Loucy (cell line): ENCODE data around the gene EMC10.

Experiments used
- H2AFZ ChIP-seq: fragments of 200-600 bp; sonication (generic); 2 replicates; pipeline ENCODE4 v1.6.0; 2016; ENCODE audit warnings: antibody characterized with exemption, mild to moderate bottlenecking, low read length, moderate library complexity
- H3F3A ChIP-seq: fragments of 200-600 bp; 2 replicates; pipeline ENCODE4 v1.6.0; 2016; ENCODE audit warnings: antibody characterized with exemption, low read depth, mild to moderate bottlenecking
- H3K27me3 ChIP-seq: fragments of 200-600 bp; sonication (generic); 2 replicates; pipeline ENCODE4 v1.6.1; 2014; ENCODE audit warnings: low read length, mild to moderate bottlenecking; ENCODE audit not compliant: insufficient read depth, poor library complexity, severe bottlenecking
- H3K36me3 ChIP-seq: fragments of 200-600 bp; sonication (generic); 2 replicates; pipeline ENCODE4 v1.6.1; 2016; ENCODE audit warnings: low read length; ENCODE audit not compliant: insufficient read depth
- H3K4me1 ChIP-seq: fragments of 200-600 bp; sonication (generic); 2 replicates; pipeline ENCODE4 v1.5.1; 2014; ENCODE audit warnings: low read length, mild to moderate bottlenecking; ENCODE audit not compliant: insufficient read depth, poor library complexity, severe bottlenecking
- H3K4me2 ChIP-seq: fragments of 200-600 bp; sonication (generic); 2 replicates; pipeline ENCODE4 v1.6.0; 2014; ENCODE audit warnings: antibody characterized with exemption, low read length, low read depth, mild to moderate bottlenecking; ENCODE audit not compliant: poor library complexity, severe bottlenecking
- H3K4me3 ChIP-seq: fragments of 200-600 bp; sonication (generic); 2 replicates; pipeline ENCODE4 v1.5.1; 2014; ENCODE audit warnings: low read length, mild to moderate bottlenecking, mixed read lengths; ENCODE audit not compliant: poor library complexity, severe bottlenecking
- H3K79me2 ChIP-seq: fragments of 200-600 bp; sonication (generic); 2 replicates; pipeline ENCODE4 v1.6.1; 2014; ENCODE audit warnings: low read length; ENCODE audit not compliant: insufficient read depth
- H3K9ac ChIP-seq: fragments of 200-600 bp; sonication (generic); 2 replicates; pipeline ENCODE4 v1.6.0; 2014; ENCODE audit warnings: mild to moderate bottlenecking, low read depth, low read length, moderate library complexity; ENCODE audit not compliant: poor library complexity, severe bottlenecking
- H3K9me2 ChIP-seq: fragments of 200-600 bp; sonication (generic); replicated peaks from 2 replicates; pipeline ENCODE4 v1.6.1; 2016; ENCODE audit warnings: low read depth, low read length, mixed read lengths
- H3K9me3 ChIP-seq: fragments of 200-600 bp; sonication (generic); 2 replicates; pipeline ENCODE4 v1.6.1; 2014; ENCODE audit warnings: mild to moderate bottlenecking, antibody characterized with exemption, low read length, low read depth; ENCODE audit not compliant: insufficient read depth
- H4K20me1 ChIP-seq: fragments of 200-600 bp; sonication (generic); 2 replicates; pipeline ENCODE4 v1.6.0; 2014; ENCODE audit warnings: antibody characterized with exemption, low read length, mild to moderate bottlenecking; ENCODE audit not compliant: insufficient read depth, poor library complexity, severe bottlenecking
- CTCF ChIP-seq: fragments of 200-600 bp; sonication (generic); conservative IDR thresholded peaks from 2 replicates; pipeline ENCODE4 v1.5.1; 2014; ENCODE audit warnings: mild to moderate bottlenecking, antibody characterized with exemption, low read length
- EZH2phosphoT487 ChIP-seq: fragments of 200-600 bp; IDR thresholded peaks from 2 replicates; pipeline ENCODE4 v1.6.1; 2018; ENCODE audit warnings: antibody characterized with exemption, mild to moderate bottlenecking, moderate library complexity, borderline replicate concordance

The EMC10 gene

GRCh38 chr19:50476224-50476906 is at the start of gene EMC10, which contains the start of gene GARIN5A:
Gene EMC10, plus strand, starts transcription at chr19:50476507. Its CDS starts 38 bp downstream, at chr19:50476545.
Gene GARIN5A, minus strand, starts transcription at chr19:50476848. Its CDS starts 460 bp downstream, at chr19:50476388.
- Histone ChIP-seq H3K9me2 (no peaks in the 10 kb centered on the region), H3F3A (no peaks in the 10 kb centered on the region), H3K27me3 (no peaks in the 10 kb centered on the region), H3K36me3 (no peaks in the 10 kb centered on the region), H3K4me1 (no peaks in the 10 kb centered on the region), H3K79me2 (no peaks in the 10 kb centered on the region), H4K20me1 (no peaks in the 10 kb centered on the region), H3K9ac (no peak within 1 kb of the TSS), H3K4me2 (no peak within 1 kb of the TSS), H3K9me3 (no peaks in the 10 kb centered on the region), H2AFZ (no peak within 1 kb of the TSS), H3K4me3 (no peak within 1 kb of the TSS)
- no peak for TF ChIP-seq CTCF
- TF ChIP-seq EZH2phosphoT487 = no peak

- no peak overlapping the region for H3K4me2 ChIP-seq
- H3K9ac ChIP-seq = no peak overlapping the region
Measured at GRCh38 chr19:50427318-50427925, 48.9 kb upstream of the EMC10 start.

DNA sequence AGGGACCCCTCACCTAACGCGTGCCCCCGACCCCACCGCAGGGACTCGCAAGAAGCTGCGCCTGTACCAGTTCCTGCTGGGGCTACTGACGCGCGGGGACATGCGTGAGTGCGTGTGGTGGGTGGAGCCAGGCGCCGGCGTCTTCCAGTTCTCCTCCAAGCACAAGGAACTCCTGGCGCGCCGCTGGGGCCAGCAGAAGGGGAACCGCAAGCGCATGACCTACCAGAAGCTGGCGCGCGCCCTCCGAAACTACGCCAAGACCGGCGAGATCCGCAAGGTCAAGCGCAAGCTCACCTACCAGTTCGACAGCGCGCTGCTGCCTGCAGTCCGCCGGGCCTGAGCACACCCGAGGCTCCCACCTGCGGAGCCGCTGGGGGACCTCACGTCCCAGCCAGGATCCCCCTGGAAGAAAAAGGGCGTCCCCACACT is 48.3 kb upstream of the EMC10 start:
- Histone ChIP-seq H3K9ac (no peak overlapping the region), H3K4me2 (no peak overlapping the region), H3K9me2 (no peaks in the 10 kb centered on the region), H3K79me2 (no peaks in the 10 kb centered on the region), H3K36me3 (no peaks in the 10 kb centered on the region), H2AFZ (no peak overlapping the region), H3K4me1 (peaks cover 4% of the 10 kb centered on the region), H3K27me3 (no peaks in the 10 kb centered on the region), H3F3A (no peaks in the 10 kb centered on the region), H3K4me3 (no peak overlapping the region), H3K9me3 (no peaks in the 10 kb centered on the region), H4K20me1 (no peaks in the 10 kb centered on the region)
- no peak for TF ChIP-seq EZH2phosphoT487
- TF ChIP-seq CTCF = no peak

More at GRCh38 chr19:50427318-50427925, 48.9 kb upstream of the EMC10 start:
- Histone ChIP-seq H3K36me3 (no peaks in the 10 kb centered on the region), H3F3A (no peaks in the 10 kb centered on the region), H4K20me1 (no peaks in the 10 kb centered on the region), H3K79me2 (no peaks in the 10 kb centered on the region), H3K27me3 (no peaks in the 10 kb centered on the region), H3K4me3 (no peak overlapping the region), H3K4me1 (peaks cover 4% of the 10 kb centered on the region), H3K9me3 (no peaks in the 10 kb centered on the region), H3K9me2 (no peaks in the 10 kb centered on the region), H2AFZ (no peak overlapping the region)
- TF ChIP-seq EZH2phosphoT487 (no peak), CTCF (no peak)
